GM12865 (cell line): Measurements from ENCODE around the gene PCNX2.

Experiments used
- DNase-seq: peaks from one replicate; pipeline ENCODE4 v3.0.0; 2010; ENCODE audit warnings: low read depth
- H3K4me3 ChIP-seq: 2 replicates; pipeline ENCODE4 v1.5.1; 2011; ENCODE audit warnings: mild to moderate bottlenecking, low read depth, low read length, control low read depth
- CTCF ChIP-seq: IDR thresholded peaks from 2 replicates; pipeline ENCODE4 v1.5.1; 2011; ENCODE audit warnings: low read length, control low read depth, low read depth, inconsistent platforms; ENCODE audit not compliant: insufficient read depth; ENCODE audit errors: missing control alignments

The PCNX2 gene

GRCh38 chr1:233065685-233066084 is 229.8 kb downstream of the PCNX2 start:
- DNase-seq = no peak
- H3K4me3 ChIP-seq = no peak overlapping the region

DNA sequence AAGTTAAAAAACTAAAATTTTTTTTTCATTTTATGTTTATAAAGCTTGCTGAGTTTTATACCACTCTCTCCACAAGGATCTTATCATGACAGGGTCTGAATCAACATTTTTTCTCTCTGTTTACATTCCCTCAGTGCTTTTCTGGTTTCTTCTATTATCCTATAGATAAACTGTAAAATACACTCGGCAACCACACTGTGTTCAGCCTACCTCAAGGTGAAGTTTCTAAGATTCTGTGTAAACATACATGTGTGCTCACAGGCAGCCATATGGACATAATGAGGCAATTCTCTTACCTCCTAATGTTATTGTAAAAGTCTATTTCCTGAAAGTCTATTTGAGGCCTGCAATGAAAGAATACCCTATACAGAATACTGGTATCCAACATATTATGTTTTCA is 230.5 kb downstream of the PCNX2 start:
- TF ChIP-seq CTCF = no peak
- no peak overlapping the region for H3K4me3 ChIP-seq
- no peak for DNase-seq

More at GRCh38 chr1:233065685-233066084, 229.8 kb downstream of the PCNX2 start:
- no peak for TF ChIP-seq CTCF

GRCh38 chr1:233063462-233063861 is 232.1 kb downstream of the PCNX2 start:
- TF ChIP-seq CTCF = no peak
- no peak for DNase-seq
- H3K4me3 ChIP-seq = no peak overlapping the region

DNA sequence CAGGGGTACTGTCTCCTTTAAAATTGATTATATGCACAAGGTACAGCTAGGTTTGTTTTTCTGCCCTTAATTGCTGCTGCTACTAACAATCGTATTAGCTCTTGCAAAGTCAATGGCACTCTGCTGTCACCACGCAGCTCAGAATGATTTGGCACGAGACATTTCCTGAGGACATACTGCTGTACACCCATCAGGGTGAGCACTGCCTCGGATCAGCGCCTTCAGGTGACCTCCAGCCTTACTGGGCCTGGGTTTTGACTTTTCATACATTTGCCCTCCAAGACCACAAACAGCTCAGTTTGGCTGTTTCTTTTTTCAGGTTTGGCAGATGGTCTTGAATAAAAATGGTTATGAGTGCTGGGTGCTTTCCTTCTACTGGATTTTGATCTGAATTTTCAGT is 234.3 kb downstream of the PCNX2 start:
- DNase-seq = peak; percentile 42
- TF ChIP-seq CTCF = no peak
- no peak overlapping the region for H3K4me3 ChIP-seq

DNA sequence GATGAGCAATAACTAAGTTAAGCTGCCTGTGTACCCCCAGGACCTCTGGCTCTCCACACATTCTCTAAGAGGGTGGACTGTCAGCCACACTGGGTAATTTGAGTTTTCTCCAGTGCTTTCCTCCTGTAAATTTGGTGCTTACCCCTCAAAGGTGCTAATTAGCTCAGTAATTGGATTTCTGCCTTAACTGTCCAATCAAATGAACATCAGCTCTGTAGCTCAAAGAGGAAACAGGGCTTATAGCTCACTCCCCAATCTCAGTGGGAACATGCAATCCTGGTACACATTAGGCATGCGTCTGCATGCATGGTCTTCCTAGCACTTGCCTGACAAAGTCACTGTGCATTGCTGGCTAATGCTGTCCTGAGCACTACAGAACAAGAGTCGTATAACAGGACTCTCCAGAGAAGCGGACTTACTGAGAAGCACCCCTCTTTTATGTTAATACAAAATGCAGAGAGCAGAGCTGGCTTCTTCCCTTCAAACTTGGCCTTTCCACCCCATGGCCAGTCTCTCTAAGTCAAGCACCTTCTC is 235.0 kb downstream of the PCNX2 start:
- no peak for TF ChIP-seq CTCF
- H3K4me3 ChIP-seq = no peak overlapping the region
- DNase-seq = no peak

DNA sequence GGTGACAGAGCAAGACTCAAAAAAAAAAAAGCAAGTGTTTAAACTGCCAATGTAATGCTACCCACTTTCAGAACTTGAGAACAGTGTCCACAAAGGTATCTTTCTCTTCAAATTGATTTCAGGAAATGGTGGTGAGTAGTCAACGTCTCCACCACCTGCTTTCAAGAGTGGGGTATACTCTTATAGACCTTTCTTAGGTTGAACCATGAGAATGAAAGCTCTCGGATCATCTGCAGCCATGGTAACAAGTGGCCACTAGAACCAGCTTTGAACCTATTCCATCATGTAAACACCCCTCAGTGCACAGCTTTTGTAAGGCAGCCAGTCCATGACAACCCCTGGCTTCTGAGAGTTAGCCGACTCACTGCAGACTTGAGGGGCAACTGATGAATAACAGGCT is 237.7 kb downstream of the PCNX2 start:
- peak; percentile 31 for DNase-seq
- TF ChIP-seq CTCF = no peak
- no peak overlapping the region for H3K4me3 ChIP-seq

DNA sequence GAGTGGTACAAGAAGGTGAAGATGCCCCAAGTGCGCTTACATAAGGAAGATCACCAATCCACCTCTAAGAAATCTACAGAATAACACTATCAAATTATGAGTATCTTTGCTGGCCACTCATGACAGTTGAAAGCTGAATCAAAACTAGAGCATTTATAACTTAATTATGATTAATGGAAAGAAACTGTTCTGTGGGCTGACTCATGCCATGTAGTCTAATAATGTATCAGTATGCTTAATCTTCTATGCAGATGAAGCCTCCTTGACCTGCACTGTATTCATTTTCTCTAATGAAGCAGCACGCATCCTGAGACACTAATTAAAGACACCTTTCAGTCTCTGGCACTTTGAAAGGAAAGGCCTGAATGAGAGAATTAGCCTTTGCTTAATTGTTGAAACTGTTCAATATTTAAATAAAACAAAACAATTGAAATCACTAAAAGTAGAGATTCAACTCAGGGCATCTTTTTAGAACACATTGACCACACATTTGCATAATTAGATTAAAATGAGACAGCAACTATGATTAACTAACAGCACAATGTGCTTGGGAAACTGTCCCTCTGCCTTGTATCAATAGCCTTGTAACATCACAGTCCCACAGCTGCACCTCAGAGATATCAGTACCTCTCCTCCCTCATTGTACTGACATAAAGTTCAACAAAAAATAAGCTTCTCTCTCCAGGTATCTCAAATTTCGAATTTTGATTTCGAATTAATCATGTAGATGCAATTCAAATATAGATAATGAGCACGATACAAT is 239.5 kb downstream of the PCNX2 start:
- no peak overlapping the region for H3K4me3 ChIP-seq
- no peak for TF ChIP-seq CTCF
- no peak for DNase-seq
